OCI-LY7 (cell line): ENCODE results near the gene CNDP1. TPM values are rescaled to one million over a fixed set of nuclear protein-coding genes. Genes with fewer than 3 reads are reported as not detected.

ENCODE experiments used
- BruUV-seq: library from RNA; stranded (reverse); fragments of 400-500 nt; replicated peaks from 2 replicates; lab custom pipeline; 2021; lab: Mats Ljungman, UMichigan
- CTCF ChIA-PET: fragments of 300-600 bp; sonication (Branson Sonifier 250); formaldehyde crosslinking; loops from one replicate; lab custom pipeline; 2022; ENCODE audit warnings: antibody characterized with exemption; ENCODE audit not compliant: unreplicated experiment; lab: Charles Lee
- POLR2A ChIA-PET: fragments of 300-600 bp; sonication (Branson Sonifier 250); formaldehyde crosslinking; loops from one replicate; lab custom pipeline; 2022; ENCODE audit warnings: antibody characterized with exemption; lab: Charles Lee
- DNase-seq: peaks from one replicate; pipeline ENCODE4 v3.0.0-alpha.2; 2015; ENCODE audit warnings: low spot score
- H2AFZ ChIP-seq: fragments of 200-600 bp; sonication (generic), shearing (Covaris generic); 2 replicates; pipeline ENCODE4 v1.6.1; 2014; ENCODE audit warnings: mild to moderate bottlenecking, antibody characterized with exemption, low read length, moderate library complexity
- H3K27ac ChIP-seq: fragments of 200-600 bp; sonication (generic); 2 replicates; pipeline ENCODE4 v1.5.1; 2014; ENCODE audit warnings: mixed run types, low read depth, mild to moderate bottlenecking, moderate library complexity, low read length, inconsistent platforms; ENCODE audit not compliant: poor library complexity, severe bottlenecking
- H3K36me3 ChIP-seq: fragments of 200-600 bp; sonication (generic); 2 replicates; pipeline ENCODE4 v1.6.1; 2014; ENCODE audit warnings: mild to moderate bottlenecking, antibody characterized with exemption, low read length, moderate library complexity, mixed read lengths; ENCODE audit not compliant: insufficient read depth
- H3K4me1 ChIP-seq: fragments of 200-600 bp; sonication (generic); 2 replicates; pipeline ENCODE4 v1.5.1; 2014; ENCODE audit warnings: mild to moderate bottlenecking, low read length; ENCODE audit not compliant: insufficient read depth, poor library complexity, severe bottlenecking
- H3K4me2 ChIP-seq: fragments of 200-600 bp; sonication (generic); 2 replicates; pipeline ENCODE4 v1.6.1; 2014; ENCODE audit warnings: mild to moderate bottlenecking, low read length
- H3K4me3 ChIP-seq: fragments of 200-600 bp; sonication (generic); 2 replicates; pipeline ENCODE4 v1.5.1; 2014; ENCODE audit warnings: mild to moderate bottlenecking, low read depth, low read length; ENCODE audit not compliant: poor library complexity, severe bottlenecking
- H3K79me2 ChIP-seq: fragments of 200-600 bp; sonication (generic); 2 replicates; pipeline ENCODE4 v1.6.1; 2016; ENCODE audit warnings: low read depth, mild to moderate bottlenecking, low read length, moderate library complexity, mixed read lengths; ENCODE audit not compliant: insufficient read depth
- H3K9me2 ChIP-seq: fragments of 200-600 bp; sonication (generic); 2 replicates; pipeline ENCODE4 v1.6.1; 2016; ENCODE audit warnings: mild to moderate bottlenecking, low read length, mixed read lengths; ENCODE audit not compliant: insufficient read depth
- H3K9me3 ChIP-seq: fragments of 200-600 bp; sonication (generic); 2 replicates; pipeline ENCODE4 v1.6.1; 2014; ENCODE audit warnings: mild to moderate bottlenecking, mixed run types, low read length, mixed read lengths
- H4K20me1 ChIP-seq: fragments of 200-600 bp; sonication (generic); 2 replicates; pipeline ENCODE4 v1.6.1; 2014; ENCODE audit warnings: mild to moderate bottlenecking, antibody characterized with exemption, low read length, moderate library complexity, mixed read lengths; ENCODE audit not compliant: insufficient read depth
- EZH2phosphoT487 ChIP-seq: fragments of 200-600 bp; sonication (generic); IDR thresholded peaks from 2 replicates; pipeline ENCODE4 v1.6.1; 2018; ENCODE audit warnings: low read depth, borderline replicate concordance, mild to moderate bottlenecking, mixed run types, antibody characterized with exemption, low read length, moderate library complexity, mixed read lengths
- intact Hi-C: fragments of 100-400 bp; cut with micrococcal nuclease; formaldehyde crosslinking; loops from one replicate; pipeline ENCODE4 v1.10.0; 2022; ENCODE audit not compliant: unreplicated experiment
- total RNA-seq, 2 experiments: library from RNA; depleted of rRNA in 1 of 2; stranded (reverse); fragments of >200 nt in 1 of 2; shearing (Covaris generic) in 1 of 2; gene quantifications; 2 replicates each; pipeline ENCODE4 v1.2.3, GENCODE V29; 2014 to 2022
- TF ChIP-seq, protein P1 (sequence below): fragments of 200-600 bp; sonication (generic); conservative IDR thresholded peaks from 2 replicates; pipeline ENCODE4 v1.5.1; 2014; ENCODE audit warnings: mild to moderate bottlenecking, antibody characterized with exemption, low read length, moderate library complexity, mixed read lengths

CNDP1 gene
- total RNA-seq, 2 experiments from 2014 or later = not detected

DNA sequence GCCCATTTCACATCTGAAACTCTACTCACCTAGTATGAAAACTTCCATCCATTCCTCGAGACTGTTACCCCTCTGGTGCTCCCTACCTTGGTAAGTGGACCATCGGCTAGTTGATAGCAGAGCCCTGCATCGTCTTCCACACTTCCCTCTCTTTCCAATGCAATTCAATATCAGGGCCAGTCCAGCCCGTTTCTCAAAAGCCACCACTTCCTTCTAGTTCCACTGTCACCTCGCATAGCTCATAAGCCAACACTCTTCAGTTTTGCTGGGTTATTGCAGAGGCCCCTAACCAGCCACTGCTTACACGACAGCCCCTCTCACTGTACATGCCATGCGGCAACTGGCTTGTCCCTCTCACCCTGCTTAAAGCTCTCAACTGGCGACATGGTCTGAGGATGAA lies 53.1 kb downstream of the CNDP1 start:
- ChIA-PET CTCF (no interaction called here), POLR2A (no interaction called here)
- DNase-seq = no peak
- TF ChIP-seq, protein P1, sequence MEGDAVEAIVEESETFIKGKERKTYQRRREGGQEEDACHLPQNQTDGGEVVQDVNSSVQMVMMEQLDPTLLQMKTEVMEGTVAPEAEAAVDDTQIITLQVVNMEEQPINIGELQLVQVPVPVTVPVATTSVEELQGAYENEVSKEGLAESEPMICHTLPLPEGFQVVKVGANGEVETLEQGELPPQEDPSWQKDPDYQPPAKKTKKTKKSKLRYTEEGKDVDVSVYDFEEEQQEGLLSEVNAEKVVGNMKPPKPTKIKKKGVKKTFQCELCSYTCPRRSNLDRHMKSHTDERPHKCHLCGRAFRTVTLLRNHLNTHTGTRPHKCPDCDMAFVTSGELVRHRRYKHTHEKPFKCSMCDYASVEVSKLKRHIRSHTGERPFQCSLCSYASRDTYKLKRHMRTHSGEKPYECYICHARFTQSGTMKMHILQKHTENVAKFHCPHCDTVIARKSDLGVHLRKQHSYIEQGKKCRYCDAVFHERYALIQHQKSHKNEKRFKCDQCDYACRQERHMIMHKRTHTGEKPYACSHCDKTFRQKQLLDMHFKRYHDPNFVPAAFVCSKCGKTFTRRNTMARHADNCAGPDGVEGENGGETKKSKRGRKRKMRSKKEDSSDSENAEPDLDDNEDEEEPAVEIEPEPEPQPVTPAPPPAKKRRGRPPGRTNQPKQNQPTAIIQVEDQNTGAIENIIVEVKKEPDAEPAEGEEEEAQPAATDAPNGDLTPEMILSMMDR = no peak
- no peak for TF ChIP-seq EZH2phosphoT487
- intact Hi-C loops = no loop called here
- Histone ChIP-seq H2AFZ (no peak overlapping the region), H3K4me1 (no peaks in the 10 kb centered on the region), H3K36me3 (no peaks in the 10 kb centered on the region), H3K79me2 (no peaks in the 10 kb centered on the region), H3K27ac (no peak overlapping the region), H4K20me1 (no peaks in the 10 kb centered on the region), H3K9me3 (no peaks in the 10 kb centered on the region), H3K9me2 (no peaks in the 10 kb centered on the region), H3K4me3 (no peak overlapping the region), H3K4me2 (no peak overlapping the region)
- BruUV-seq = no TSS peak

GRCh38 chr18:74589021-74589420 lies 54.7 kb downstream of the CNDP1 start:
- Histone ChIP-seq H3K27ac (no peak overlapping the region), H2AFZ (no peak overlapping the region), H3K36me3 (no peaks in the 10 kb centered on the region; the same call in 1 of the 2 replicates), H4K20me1 (no peaks in the 10 kb centered on the region), H3K4me3 (no peak overlapping the region), H3K4me2 (no peak overlapping the region), H3K4me1 (no peaks in the 10 kb centered on the region), H3K79me2 (no peaks in the 10 kb centered on the region), H3K9me2 (no peaks in the 10 kb centered on the region), H3K9me3 (no peaks in the 10 kb centered on the region)
- ChIA-PET POLR2A (no interaction called here), CTCF (no interaction called here)
- DNase-seq = no peak
- no peak for TF ChIP-seq EZH2phosphoT487
- TF ChIP-seq, protein P1 = no peak
- intact Hi-C loops = no loop called here
- no TSS peak for BruUV-seq

- CTCF ChIA-PET = no interaction called here
- Histone ChIP-seq H3K4me2 (no peak overlapping the region), H3K9me2 (no peaks in the 10 kb centered on the region), H3K27ac (no peak overlapping the region), H3K4me1 (no peaks in the 10 kb centered on the region), H3K79me2 (no peaks in the 10 kb centered on the region), H3K4me3 (no peak overlapping the region), H3K9me3 (no peaks in the 10 kb centered on the region), H2AFZ (no peak overlapping the region), H4K20me1 (no peaks in the 10 kb centered on the region), H3K36me3 (peaks cover 2% of the 10 kb centered on the region; the same call in 1 of the 2 replicates)
- BruUV-seq = no TSS peak
- POLR2A ChIA-PET = interaction anchor here (0.6 kb wide), 1 partner anchor 176 kb away, joined by 3 read pairs; no protein-coding TSS in a partner anchor
- no peak for TF ChIP-seq EZH2phosphoT487
- TF ChIP-seq, protein P1 = no peak
- DNase-seq = no peak
- intact Hi-C loops = no loop called here
These were observed 55.5 kb downstream of the CNDP1 start for GRCh38 chr18:74589811-74590210.
